CD4-positive, alpha-beta T cell treated with Interleukin-1 beta for 1 hour (primary cell): ENCODE measurements around the gene EDRF1.

Source experiments
- DNase-seq, 2 donors: peaks; one replicate each; pipeline ENCODE4 v3.0.0-alpha.2; 2020 to 2022

The EDRF1 gene

DNA sequence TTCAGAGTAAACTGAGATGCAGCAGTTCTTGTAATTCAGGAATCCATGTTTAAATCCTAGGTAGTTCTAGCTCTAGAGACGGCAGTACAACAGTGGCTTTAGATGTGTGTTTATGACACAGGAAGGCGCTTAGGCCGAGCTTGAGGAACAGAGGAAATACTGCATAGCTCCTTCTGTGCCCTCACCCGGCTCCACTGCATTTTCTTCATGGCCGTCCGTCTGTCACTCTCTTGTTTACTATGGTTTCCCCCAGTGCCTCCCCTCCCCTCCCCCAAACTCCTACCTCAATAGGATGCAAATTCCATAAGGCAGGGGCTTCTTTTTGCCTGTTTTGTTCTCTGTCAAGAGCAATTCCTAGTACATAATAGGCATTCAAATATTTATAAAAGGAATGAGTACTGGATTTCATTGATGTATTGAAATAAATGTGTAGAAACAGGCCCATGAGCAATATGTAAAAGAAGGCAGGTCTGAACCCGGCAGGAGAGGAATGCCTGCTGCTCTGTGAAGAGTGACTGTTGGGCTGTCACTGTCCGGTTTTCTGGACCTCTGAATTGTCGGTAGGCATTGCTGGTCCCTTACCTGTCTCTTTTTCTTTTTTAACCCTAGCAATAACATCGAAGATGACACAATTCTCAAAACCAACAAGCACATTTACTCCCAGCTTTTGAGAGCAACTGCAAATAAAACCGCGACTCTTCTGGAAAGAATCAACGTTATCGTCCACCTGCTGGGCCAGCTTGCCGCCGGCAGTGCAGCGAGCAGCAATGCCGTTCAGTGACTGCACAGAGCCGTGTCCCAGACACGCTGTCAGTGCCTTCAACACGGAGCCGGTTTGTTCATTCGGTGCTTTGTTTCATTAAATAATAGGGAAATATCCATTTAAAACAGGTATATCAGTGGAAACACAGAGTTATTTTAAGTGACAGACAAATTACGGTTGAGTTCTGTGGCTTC, 43.5 kb downstream of the EDRF1 start:
- DNase-seq, result no peak

DNA sequence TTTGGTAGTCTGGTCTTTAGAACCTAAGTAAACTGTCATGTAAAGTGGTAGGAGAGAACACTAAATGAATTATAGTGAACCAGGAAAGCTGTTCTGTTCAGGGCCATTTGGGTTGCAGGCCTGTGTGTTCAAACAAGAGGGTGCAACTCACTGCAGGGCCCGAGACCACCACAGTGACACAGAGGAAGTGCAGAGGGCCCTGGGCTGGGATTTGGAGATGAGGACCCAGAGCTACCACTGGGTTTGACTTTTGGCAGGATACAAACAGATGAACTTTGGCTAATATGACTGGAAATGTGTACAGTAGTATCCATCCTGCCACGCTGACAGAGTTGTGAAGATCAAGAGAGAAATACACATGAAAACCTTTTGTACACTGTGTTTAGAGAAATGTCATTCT, 46.3 kb downstream of the EDRF1 start:
- DNase-seq, result no peak

DNA sequence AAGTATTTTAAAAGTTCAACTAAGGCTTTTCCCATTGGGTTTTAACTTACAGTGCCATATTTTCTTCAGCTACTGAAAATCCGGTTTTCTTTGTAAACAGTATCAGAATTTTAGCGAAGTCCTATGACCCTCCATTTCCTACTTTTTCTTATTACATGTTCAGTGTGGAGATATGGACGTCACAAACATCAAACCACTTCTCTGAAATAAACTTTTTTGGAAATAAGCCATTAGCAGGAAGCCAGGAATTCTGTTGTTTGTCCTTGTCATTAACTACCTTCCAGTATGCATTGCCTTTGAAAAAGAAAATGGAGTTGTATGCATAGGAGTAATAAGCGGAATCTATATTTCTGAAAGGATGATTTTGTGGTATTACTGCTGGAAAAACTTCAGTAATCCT, 47.0 kb downstream of the EDRF1 start:
- no peak for DNase-seq

DNA sequence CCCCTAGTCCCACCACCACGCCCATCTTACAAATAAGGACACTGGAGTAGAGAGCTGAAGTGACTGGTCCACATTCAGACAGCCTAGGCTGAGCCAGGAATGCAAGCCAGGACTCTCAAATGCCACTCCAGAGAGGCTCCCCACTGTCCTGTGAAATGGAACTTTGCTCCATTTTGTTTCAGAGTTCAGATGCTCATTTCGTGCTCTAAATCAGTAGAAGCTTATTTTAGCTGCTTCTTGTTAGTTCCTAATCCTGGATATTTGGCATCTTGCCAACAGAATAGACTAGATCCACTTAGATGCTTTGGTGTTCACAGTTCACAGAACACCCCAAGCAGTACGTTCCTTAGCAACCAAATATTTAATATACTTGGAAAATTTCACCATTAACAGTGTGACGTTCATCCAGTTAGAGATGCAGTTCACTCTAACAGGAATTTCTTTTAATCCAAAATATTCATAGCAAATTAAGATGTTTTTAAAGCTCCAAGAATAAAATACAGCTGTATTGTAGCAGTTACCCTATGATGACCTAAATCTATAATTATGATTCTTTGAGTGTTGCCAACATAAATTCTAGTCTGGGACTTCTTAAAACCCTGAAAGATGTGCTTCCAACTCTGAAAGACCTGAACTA, 48.8 kb downstream of the EDRF1 start:
- no peak for DNase-seq

DNA sequence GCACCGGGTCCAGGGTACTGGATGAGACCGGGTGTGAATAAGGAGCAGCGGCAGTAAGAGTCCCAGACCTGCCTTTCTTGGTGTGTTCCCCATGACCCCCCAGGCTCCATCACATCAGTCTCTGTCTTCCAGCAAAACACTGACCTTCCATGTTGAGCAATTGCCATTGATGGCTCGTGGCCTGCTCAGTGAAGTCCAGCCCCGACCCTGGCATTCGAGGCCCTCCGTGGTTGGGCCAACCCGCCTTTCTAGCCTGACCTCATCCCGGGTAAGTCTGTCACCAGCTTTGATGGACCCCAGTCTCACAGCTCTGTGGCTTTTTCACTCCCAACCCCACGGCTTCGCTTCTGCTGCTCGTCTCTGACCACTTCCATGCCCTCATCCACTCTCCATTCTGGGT, 49.7 kb downstream of the EDRF1 start:
- DNase-seq, result no peak

DNA sequence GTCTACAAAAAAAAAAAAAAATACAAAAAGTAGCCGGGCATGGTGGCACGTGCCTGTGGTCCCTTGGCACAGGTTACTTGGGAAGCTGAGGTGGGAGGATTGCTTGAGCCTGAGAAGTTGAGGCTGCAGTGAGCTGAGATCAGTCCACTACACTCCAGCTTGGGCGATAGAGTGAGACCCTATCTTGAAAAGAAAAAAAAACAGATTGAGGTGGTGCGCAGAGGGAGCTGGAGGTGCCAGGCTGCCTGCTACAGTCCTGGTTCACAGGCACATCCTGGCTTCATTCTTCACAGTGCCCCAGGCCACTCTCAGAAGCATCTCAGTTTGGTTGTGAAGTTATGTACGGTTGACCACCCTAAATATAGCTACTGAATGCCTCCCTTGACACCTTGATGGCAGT, 51.3 kb downstream of the EDRF1 start:
- DNase-seq, result no peak

DNA sequence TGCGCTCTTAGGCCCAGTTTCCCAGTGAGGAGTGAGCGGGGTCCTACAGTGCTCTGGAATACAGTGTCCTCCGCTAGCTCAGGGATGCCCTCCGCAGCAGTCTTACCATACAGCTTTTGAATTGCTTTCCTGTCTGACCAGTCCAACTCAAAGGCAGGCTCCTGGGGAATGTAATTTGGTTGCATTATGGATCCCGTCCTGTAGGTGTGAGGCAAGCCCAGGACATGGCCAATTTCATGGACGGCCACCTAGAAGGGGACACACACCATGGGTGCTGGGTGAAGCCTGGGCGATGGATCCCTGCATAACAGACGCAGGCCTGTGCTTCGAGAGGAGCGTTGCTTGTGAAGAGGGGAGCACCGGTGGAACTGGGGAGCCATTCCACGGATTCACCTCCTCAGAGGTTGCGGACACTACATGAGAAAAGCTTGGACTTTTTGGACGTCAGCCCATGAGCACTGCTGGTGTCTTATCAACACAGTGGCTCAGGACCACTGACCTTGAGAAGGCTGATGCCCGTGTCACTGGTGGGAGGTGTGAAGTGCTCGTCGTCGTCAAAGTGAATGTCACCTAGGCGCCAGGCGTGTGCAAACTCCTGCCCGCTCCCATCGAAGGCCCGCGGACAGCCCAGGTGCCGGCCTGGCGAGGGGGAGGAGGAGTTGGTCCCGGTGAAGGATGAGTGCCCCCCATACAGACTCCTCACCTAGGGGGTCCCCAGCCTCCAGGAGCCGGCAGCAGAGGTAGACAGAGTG, 52.8 kb downstream of the EDRF1 start:
- no peak for DNase-seq

DNA sequence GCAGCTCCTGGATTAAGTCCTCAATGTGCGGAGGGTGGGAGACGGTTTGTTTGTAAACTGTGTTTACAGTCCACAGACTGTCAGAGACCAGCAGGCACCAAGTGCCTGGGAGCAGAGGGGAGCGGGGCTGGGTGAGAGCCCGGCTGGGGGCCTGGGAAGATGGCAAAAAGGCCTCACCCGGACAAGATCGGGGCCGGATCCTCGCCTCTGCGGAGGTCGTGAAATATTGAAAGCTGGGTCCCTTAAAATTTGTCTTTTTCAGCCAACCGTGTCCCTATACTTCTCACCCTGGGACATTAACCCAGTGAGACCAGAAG, 53.3 kb downstream of the EDRF1 start:
- DNase-seq, result no peak

DNA sequence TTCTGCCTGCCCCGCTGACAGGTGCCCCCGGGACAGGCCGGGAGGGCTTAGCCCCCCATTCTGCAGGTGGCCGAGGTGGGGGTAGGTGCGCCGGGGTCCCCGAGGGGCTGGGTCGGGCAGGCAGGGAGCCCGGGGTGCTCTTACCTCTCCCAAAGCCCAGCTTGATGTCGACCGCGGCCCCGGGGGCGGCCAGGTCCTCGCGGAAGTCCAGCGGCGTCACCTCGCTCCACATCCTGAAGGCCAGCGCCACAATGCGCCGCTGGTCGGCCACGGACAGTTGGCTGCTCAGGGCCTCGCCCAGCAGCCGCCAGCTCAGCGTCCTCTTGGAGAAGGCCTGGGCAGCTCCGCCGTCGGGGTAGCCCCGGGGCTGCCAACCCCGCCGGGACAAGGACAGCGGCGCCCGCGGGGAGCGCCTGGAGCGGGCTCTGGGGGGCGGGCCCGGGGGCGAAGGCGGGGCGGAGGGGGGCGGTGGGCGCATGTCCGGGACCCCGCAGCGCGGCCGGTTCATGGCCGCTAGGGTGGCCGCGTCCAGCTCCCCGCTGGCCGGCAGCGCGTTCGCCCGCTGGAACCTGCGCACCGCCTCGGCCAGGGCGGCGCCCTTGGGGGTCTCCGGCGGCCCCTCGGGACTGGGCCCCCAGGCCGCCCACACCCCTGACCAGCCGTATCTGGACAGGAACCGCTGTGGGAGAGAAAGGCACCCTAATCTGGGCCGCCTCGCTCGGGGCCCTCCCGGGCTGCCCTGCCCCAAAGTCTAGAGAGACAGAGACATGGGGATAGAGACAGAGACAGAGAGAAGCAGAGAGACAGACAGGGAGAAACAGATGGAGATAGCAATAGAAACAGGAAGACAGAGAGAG, 54.4 kb downstream of the EDRF1 start:
- DNase-seq, result no peak

DNA sequence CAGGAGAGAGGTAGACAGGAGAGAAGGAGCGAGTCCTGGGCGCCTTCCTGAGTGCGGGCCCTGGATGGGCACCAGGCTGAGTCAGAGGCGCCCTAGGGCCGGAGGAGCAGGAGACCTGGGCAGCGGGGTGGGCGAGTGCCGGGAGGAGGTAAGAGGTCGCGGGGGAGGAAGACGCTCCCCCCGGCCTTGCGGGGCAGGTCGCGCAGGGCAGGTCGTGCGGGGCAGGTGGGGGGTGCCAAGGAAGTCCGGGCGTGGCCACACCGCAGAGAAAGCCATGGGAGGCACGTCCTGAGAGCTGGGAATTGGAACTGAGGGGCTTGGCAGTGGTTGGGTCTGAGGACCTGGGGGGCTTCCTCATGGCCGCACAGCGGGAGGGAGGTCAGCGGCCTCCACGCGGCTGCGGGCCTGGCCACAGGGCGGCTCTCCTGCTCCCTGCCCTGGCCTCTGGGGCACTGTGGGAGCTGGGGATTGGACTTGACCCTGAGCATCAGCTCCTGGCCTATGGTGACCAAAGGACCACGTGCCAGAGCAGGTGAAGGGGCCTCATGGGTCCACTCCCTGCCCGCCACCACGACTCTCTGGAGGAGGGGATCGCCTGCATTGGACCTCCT, 55.2 kb downstream of the EDRF1 start:
- DNase-seq, result no peak

DNA sequence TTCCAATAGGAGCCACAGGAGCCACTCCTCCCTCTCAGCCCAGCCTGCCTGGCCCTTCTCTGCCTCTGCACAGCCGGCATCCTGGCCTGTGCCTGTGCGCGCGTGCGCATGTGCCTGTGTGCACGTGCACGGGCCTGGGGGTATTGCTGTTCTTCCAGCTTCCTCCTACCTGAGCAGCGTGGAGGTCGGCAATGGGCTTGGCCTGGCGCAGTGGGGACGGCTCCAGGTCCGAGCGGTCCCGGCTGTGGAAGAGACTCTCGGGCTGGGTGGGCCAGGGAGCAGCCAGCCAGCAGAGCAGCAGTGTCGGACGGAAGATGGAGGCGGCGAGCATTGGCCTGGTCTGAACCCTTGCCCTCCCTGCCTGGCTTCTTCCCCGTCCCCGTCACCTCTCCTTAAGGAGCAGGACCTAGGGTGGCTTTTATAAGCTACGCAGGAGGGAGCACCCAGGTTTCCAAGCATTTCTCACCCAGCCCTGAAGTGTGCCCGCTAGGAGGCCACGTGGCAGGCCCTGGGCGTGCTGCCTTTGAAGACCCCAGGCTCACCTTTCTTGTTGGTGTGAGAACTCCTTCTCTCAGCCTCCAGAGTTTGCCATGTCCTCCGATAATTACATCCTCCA, 56.1 kb downstream of the EDRF1 start, which contains the start of gene MMP21:
MMP21 (minus strand) TSS at position 331 of the 616 bp plus-strand sequence; CDS start at position 331, 0 bp downstream.
- DNase-seq, result no peak

DNA sequence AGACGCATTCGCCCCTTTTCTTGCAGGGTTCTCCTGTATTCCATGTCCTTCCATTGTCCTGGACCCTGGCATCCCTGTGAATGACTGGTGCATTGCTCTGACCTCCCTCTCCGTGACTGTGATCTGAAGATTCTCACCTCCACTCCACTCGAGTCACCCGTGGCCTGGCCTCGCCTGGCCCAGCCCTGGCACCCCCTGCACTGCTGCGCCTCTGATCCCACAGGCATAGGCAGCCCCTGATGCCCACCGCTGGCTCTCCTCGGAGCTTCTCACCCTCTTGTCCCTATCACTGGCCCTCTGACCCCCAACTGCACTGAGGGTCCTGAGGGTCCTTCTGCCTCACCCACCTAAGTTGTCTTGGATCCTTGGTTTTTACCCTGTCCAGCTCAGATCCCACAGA, 58.3 kb downstream of the EDRF1 start:
- no peak for DNase-seq

DNA sequence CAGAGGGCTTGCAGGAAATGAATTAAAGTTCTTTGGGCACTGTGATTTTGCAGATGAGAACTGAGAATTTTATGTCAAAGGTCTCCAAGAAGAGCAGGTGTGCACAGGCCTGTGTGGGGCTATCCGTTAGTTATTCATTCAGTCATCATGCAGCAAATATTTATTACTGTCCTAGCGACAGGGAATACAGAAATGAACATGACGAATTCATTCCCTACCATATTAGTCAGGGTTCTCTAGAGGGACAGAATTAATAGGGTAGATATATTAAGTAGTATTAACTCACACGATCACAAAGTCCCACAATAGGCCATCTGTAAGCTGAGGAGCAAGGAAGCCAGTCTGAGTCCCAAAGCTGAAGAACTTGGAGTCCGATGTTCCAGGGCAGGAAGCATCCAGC, 59.0 kb downstream of the EDRF1 start:
- DNase-seq, result no peak

DNA sequence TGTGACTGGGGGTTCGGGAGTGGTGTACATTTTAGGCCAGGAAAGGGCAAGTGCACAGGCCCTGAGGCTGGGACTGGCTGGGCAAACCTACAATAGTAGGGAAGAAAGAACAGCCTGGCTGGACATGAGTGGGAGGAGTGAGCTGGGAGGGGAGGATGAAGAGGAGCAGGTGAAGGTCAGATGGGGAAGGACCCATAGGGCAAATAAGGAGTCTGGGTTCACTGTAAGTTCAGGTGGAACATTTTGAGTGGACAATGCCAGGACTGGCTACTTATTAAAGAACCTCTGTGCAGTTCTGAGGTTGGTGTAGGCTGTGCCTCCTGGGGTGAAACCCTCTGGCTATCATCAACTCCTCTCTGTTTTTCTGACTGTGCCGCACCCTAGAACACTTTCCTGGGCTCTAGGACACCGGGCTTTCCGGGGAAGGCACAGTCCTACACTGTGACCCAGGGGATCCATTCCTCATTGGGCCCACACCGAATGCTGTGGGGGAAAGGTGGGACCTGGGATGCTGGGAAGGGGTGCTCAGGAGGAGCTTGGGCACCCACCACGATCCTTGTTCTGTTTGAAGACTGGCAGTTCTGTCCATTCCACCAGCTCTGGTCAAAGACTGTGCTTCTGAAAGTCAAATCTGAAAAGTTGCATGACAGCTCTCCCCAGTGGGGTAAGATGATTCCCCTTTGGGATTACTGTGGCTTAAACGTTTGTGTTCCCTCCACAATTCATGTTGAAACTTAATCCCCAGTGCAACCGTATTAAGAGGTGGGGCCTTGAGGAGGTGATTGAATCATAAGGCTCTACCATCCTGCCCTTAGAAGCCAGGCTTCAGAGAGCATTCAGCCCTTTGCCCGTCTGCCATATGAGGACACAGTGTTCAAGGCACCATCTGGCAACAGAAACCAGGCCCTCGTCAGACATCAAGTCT, 60.2 kb downstream of the EDRF1 start:
- no peak for DNase-seq

DNA sequence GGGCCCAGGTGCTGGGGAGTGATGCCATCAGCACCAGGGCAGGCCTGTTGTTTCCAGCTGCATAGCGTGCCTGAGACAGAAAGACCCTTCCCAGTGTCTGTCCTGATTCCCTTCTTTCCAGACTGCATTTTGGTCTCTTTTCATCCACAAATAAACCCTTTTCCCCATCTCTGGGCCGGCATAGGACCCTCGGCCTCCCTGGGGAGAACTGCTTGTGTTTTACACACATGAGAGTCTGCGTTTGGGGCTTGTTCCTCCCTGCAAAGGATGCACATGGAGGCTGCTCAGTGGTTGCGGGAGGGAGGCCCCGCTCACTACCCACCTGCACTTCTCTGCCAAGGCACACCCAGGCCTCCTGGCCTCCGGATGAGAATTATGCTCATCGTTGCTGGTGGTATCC, 61.9 kb downstream of the EDRF1 start:
- DNase-seq, result no peak

DNA sequence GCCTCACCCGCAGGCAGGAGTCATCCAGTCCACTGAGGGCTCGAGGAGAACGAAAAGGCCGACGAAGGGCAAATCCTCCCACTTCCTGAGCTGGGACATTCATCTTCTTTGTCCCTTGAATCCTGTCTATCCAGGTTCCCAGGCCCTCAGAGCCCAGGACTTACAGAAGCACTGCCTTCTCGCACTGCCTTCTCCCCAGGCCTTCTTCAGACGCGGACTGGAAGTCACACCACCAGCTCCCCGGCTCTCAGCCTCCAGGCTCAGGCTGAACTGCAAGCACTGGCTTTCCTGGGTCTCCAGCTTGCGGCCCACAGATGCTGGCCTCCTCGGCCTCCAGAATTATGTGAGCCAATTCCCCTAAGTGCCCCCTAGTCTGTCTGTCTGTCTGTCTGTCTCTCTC, 62.5 kb downstream of the EDRF1 start:
- DNase-seq, result no peak

DNA sequence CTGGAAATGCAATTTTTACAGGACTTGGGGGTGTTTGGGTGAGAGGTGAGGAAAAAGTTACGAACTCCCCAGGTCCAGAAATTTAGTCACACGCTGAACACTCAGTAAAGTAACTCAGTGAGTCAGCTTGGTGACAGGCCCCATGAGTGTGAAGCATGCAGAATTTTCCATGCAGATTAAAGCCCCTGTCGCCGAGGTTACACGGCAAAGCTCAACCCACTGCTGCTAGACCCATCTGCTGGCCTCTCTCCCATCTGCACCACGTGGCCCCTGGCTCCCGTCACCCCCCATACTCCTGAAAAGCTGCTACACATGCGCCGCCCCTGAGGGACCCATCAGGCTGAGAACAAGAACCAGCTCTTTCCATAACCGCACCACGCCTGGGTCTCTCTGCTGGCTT, 63.1 kb downstream of the EDRF1 start:
- DNase-seq, result no peak

DNA sequence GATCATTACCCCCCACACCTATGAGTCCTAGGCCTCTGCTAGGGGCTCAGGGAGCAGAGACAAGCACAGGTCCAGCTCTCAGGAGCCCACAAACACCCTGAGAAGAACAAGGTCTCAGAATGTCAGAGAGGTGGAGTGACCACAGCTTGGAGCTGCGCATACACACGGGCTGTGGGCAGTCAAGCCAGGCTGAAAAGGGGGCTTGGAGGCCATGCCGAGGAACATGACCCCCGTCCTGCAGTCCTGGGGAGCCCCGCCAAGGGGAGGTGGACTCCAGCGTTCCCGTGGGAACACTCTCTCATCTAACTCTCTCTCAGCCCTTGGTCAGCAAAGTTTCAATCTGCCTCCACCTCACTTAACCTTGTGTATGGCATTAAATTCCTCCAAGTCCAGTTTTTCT, 63.9 kb downstream of the EDRF1 start:
- DNase-seq, result no peak

DNA sequence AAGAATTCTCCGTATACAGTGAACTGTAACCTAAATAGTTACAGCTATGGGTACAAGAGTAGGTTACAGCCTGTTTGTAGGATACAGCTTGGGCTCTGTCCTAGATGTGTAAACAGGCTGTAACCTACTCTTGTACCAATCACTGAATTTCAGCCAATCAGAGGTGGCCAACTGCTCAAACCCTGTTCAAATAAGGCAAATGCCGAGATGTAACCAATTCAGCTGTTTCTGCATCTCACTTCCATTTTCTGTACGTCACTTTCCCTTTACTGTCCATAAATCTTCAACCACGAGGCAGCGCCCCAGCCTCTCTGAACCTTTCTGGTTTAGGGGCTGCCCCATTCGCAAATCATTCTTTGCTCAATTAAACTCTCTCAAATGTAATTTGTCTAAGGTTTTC, 64.4 kb downstream of the EDRF1 start:
- no peak for DNase-seq

DNA sequence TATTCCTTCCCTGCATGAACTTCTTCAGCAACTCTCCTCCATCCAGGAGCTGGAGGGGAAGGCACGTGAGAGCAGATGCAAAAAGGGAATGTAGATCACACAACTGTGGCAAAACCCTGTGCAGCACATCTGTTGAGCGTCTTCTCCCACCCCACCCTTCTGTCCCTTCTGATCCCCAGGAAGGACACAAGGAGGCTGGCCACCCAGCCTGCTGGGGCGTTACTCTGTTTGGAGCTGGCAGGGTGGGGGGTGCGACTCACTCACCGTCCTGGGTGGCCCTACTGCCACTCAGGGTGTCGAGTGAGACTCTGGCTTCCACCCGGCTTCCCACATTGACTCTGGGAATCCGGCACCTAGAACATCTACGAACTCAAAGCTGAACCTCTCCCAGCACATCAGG, 66.3 kb downstream of the EDRF1 start:
- DNase-seq, result no peak
